GM03348 (cell line): ENCODE data around the gene PRAMEF10.
"Not testable (repeated sequence)": the region's sequence is repeated elsewhere in the genome, so short reads cannot be mapped to it uniquely, and the experiment has no call there.

Experiments used
- DNase-seq: peaks from one replicate; pipeline ENCODE4 v3.0.0; 2012; ENCODE audit warnings: low spot score

The PRAMEF10 gene, protein sequence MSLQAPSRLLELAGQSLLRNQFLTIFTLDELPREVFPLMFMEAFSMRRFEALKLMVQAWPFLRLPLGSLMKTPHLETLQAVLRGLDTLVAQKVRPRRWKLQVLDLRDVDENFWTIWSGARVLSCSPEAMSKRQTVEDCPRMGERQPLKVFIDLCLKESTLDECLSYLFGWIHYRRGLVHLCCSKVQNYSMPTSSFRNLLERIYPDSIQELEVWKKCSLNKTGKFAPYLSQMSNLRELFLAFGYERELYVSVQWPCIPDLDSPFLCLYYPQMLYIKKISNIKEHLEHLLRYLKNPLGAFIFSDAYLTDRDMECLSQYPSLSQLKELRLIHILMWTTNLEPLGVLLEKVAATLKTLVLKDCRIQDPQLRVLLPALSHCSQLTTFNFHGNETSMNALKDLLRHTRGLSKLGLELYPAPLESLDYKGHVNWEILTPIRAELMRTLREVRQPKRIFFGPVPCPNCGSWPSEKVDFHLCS

DNA sequence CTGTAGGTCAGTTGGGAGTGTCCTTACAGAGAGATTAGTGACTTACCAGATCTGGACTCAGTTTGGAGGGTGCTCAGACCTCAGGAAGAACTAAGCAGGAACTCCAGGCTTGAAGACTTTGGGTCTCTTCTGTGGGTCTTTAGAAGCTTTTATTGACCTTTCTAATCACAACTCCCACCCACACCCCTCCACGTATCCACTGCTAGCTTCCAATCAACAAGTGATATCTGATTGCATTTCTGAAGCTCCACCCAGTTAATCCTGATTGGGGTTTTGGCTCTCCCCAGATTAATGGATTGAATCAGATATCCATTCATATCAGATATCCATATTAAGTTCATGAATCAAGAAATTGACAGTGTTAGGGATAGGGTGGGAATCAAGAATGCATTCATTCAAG lies at the start of gene PRAMEF10:
Gene PRAMEF10, minus strand, starts transcription at position 101 of the 400 bp plus-strand sequence. CDS start 2,423 bp downstream, outside the sequence.
- not testable (repeated sequence) for DNase-seq

DNA sequence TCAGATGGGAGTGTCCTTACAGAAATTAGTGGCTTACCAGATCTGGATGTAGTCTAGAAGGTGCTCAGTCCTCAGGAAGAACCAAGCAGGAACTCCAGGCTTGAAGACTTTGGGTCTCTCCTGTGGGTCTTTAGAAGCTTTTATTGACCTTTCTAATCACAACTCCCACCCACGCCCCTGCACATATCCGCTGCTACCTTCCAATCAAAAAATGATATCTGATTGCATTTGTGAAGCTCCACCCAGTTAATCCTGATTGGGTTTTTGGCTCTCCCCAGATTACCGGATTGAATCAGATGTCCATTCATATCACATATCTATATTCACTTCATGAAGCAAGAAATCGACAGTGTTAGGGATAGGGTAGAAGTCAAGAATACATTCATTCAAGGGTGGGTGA lies 49.4 kb upstream of the PRAMEF10 start, which contains the start of gene PRAMEF6:
Gene PRAMEF6, minus strand, starts transcription at position 101 of the 400 bp plus-strand sequence. CDS start 5,062 bp downstream, outside the sequence.
- DNase-seq, result not testable (repeated sequence)

DNA sequence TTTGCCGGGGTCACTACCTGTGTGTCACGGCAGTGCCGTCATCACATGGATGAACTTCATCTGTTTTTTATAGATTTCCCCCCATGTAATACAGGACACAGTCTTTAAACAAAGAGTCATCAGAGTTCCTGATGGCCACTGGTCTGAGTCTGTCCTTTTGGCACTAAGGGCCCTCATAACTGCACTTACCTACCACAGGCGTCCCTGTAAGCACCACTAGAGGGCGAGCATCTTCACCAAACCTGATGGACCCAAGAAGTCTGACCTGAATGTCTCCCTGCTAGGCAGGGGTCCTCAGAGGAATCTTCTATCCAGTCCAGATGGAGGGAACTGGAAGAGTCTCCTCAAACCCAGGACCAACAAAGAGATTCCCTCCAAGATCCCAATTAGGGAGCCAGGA lies 26.3 kb upstream of the PRAMEF10 start:
- not testable (repeated sequence) for DNase-seq

DNA sequence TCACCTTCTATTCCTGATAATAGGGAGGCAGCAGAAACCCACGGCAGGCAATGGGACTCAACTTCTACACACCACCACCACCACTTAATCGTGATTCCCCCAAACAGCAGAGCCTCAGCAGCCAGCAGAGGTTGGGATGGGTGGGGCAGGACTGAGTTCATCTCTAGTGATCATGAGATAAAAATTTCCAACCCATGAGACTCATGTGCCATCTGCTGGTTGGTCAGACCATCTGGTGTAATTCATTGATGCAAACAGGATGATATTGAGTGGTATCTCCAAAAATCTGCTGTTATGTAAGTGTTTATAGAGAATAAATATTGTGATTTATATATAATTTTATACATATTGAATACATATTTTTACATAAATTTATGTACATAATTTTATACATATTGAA lies 23.7 kb upstream of the PRAMEF10 start:
- DNase-seq, result not testable (repeated sequence)

DNA sequence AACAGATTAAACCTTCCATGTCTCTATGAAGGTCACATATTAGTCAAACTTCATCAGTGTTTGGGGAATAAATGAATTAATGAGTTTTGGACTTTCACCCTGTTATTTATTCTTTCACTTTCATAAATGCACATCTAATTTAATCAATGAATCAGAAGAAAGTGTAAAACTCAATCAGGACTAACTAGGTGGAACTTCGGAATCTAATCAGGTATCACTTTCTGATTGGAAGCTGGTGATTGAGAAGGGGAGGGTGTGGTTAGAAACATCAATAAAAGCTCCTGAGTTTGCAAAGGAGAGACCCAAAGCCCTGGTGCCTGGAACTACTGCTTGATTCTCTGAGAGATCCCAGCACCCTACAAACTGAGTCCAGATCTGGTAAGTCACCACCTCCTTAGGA lies 18.2 kb upstream of the PRAMEF10 start, which contains the start of gene PRAMEF7:
Gene PRAMEF7, plus strand, starts transcription at position 301 of the 400 bp plus-strand sequence. CDS start 1,083 bp downstream, outside the sequence.
- DNase-seq, result not testable (repeated sequence)

DNA sequence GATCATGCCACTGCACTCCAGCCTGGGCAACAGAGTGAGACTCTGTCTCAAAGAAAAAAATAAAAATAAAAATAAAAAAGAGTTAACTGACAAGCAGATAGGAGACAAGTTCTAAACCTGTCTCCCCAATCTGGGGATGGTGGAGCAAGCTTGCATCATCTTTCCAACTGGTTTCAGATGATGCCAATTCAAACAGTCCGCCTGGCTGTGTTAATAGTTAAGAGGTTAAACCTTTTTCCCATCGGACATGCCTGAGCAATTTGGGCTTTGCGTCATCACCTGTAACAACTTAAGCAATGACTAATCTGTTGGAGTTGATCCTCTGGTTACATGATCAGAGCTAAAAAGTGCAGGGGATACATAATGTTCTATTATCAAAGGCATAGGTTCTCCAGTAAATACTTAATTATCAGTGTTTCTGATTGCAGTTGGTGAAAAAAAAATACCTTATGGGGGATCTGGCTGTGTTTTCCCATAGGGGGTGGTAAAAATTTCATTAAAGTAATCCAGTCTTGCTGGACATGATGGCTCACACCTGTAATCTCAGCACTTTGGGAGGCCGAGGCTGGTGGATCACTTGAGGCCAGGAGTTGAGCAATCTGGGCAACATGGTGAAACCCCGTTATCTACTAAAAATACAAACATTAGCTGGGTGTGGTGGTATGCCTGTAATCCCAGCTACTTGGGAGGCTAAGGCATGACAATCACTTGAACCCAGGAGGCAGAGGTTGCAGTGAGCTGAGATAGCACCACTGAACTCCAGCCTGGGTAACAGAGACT lies 5.9 kb upstream of the PRAMEF10 start:
- DNase-seq, result not testable (repeated sequence)

DNA sequence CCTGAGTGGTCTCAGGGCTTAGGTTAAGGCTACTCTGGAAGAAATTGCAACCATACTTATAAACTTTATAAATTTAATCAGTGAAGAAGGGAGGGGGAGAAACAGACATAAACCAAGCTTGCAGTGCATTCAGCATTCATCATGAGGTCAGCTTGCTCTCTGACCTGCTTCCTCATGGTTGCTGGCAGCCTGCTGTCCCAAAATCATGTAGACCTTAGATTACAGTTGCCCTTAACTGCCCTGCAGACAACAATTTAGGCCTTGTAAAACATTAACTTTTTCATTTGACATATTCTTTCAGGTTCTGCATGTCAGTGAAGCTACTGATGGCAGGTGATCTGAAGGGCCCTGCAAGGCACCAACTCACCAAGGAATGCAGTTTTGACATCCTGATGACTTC lies 1.1 kb upstream of the PRAMEF10 start:
- not testable (repeated sequence) for DNase-seq

DNA sequence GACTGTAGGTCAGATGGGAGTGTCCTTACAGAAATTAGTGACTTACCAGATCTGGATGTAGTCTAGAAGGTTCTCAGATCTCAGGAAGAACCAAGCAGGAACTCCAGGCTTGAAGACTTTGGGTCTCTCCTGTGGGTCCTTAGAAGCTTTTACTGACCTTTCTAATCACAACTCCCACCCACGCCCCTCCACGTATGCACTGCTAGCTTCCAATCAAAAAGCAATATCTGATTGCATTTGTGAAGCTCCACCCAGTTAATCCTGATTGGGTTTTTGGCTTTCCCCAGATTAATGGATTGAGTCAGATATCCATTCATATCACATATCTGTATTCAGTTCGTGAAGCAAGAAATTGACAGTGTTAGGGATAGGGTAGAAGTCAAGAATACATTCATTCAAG lies 12.0 kb downstream of the PRAMEF10 start, which contains the start of gene PRAMEF4:
Gene PRAMEF4, minus strand, starts transcription at position 101 of the 400 bp plus-strand sequence. CDS start 2,807 bp downstream, outside the sequence.
- not testable (repeated sequence) for DNase-seq

DNA sequence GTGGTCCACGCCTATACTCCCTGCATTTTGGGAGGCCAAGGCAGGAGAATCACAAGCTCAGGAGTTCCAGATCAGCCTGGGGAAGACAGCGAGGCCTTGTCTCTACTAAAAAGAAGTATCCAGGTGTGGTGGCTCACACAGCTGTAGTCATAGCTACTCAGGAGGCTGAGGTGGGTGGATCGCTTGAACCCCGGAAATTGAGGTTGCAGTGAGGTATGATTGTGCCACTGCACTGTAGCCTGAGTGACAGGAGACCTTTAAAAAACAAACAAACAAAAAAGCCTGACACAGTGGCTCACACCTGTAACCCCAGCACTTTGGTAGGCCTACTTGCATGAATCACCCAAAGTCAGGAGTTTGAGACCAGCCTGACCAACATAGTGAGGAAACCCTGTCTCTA lies 19.6 kb downstream of the PRAMEF10 start:
- DNase-seq, result not testable (repeated sequence)

DNA sequence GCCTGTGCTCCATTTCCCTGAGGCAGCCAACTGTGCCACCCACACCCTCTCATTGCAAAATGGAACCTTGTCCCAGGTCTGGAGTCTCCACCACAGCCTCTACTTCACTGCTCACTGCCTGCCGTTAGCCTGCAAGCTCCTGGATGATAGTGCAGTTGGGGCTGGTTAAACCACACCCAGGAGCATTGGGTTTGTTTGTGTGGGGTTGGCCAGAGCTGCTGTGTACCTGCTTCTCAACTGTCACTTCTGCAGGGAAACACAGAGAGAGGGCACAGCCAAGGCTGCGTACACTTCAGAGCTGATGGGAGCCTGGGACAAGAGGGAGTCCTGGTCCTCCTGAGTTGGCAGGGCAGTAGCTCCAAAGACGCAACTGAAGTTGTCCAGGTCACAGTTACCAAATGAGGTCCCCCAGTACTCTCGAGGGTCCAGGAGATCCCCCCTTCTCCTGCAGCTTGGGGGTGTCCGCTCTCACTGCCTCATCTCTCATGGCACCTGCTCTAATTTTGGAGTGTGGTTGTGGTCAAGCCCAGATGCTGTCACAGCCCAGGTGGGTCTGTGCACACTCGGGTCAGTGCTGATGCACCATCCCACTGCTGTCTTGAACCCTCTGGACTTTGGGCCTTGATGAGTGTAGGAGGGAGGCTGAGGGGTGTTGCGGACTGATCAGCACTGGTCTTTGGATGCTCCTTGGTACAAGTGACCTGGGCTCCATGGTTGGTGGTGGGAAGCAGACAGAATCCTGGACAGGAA lies 34.8 kb downstream of the PRAMEF10 start:
- DNase-seq, result not testable (repeated sequence)

DNA sequence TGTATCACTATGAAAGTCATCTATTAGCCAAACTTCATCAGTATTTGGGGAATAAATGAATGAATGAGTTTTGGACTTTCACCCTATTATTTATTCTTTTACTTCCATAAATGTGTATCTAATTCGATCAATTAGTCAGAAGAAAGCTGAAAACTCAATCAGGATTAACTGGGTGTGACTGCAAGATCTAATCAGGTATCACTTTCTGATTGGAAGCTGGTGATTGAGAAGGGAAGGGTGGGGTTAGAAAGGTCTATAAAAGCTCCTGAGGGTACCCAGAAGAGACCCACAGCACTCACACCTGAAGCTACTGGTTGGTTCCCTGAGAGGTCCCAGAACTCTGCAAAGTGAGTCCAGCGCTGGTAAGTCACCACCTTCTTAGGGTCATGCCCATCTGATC lies 41.3 kb downstream of the PRAMEF10 start, which contains the start of gene PRAMEF2:
Gene PRAMEF2, plus strand, starts transcription at position 301 of the 400 bp plus-strand sequence. CDS start 1,924 bp downstream, outside the sequence.
- not testable (repeated sequence) for DNase-seq

DNA sequence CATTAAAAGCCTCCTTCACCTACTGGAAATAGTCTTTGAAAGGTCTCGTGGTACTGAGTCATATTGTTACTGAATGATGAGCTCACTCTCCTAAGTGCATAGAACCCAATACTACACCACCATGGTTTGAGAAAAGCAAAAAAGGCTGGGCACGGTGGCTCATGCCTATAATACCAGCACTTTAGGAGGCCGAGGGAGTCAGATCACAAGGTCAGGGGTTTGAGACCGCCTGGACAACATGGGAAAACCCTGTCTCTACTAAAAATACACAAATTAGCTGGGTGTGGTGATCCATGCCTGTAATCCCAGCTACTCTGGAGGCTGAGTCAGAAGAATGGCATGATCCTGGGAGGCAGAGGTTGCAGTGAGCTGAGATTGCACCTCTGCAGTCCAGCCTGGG lies 46.3 kb downstream of the PRAMEF10 start:
- DNase-seq, result no peak

DNA sequence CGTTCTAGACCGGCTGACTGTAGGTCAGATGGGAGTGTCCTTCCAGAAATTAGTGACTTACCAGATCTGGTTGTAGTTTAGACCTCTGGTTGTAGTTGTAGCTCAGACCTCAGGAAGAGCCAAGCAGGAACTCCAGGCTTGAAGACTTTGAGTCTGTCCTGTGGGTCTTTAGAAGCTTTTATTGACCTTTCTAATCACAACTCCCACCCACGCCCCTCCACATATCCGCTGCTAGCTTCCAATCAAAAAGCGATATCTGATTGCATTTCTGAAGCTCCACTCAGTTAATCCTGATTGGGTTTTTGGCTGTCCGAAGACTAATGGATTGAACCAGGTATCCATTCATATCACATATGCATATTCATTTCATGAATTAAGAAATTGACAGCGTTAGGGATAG lies 49.5 kb downstream of the PRAMEF10 start, which contains the start of gene HNRNPCL1:
Gene HNRNPCL1, minus strand, starts transcription at position 101 of the 400 bp plus-strand sequence. CDS start 431 bp downstream, outside the sequence.
- DNase-seq, result not testable (repeated sequence)
